Karpas-422 (cell line): ENCODE measurements around the gene P2RY2. TPM values are rescaled to one million over a fixed set of nuclear protein-coding genes. Genes with fewer than 3 reads are reported as not detected.

ENCODE experiments used
- DNase-seq: peaks from one replicate; pipeline ENCODE4 v3.0.0-alpha.2; 2015
- H2AFZ ChIP-seq: fragments of 200-600 bp; sonication (generic); 2 replicates; pipeline ENCODE4 v1.6.1; 2014; ENCODE audit warnings: antibody characterized with exemption, low read length, mixed read lengths
- H3K27ac ChIP-seq: fragments of 200-600 bp; sonication (generic); 2 replicates; pipeline ENCODE4 v1.5.1; 2014; ENCODE audit warnings: mild to moderate bottlenecking, low read length, moderate library complexity
- H3K27me3 ChIP-seq: fragments of 200-600 bp; sonication (generic); 2 replicates; pipeline ENCODE4 v1.6.1; 2014; ENCODE audit warnings: low read length, mixed read lengths
- H3K36me3 ChIP-seq: fragments of 200-600 bp; sonication (generic); 2 replicates; pipeline ENCODE4 v1.6.1; 2014; ENCODE audit warnings: low read length, mixed read lengths; ENCODE audit not compliant: insufficient read depth
- H3K4me1 ChIP-seq: fragments of 200-600 bp; sonication (generic); 2 replicates; pipeline ENCODE4 v1.6.1; 2014; ENCODE audit warnings: mild to moderate bottlenecking, low read length, mixed read lengths
- H3K4me2 ChIP-seq: fragments of 200-600 bp; sonication (generic); 2 replicates; pipeline ENCODE4 v1.6.1; 2014; ENCODE audit warnings: low read length, low read depth, mild to moderate bottlenecking; ENCODE audit not compliant: poor library complexity, severe bottlenecking
- H3K4me3 ChIP-seq: fragments of 200-600 bp; sonication (generic); 2 replicates; pipeline ENCODE4 v1.5.1; 2014; ENCODE audit warnings: mild to moderate bottlenecking, antibody characterized with exemption, low read length, mixed read lengths
- H3K79me2 ChIP-seq: fragments of 200-600 bp; sonication (generic); 2 replicates; pipeline ENCODE4 v1.6.1; 2014; ENCODE audit warnings: mild to moderate bottlenecking, low read length, mixed read lengths
- H3K9ac ChIP-seq: fragments of 200-600 bp; sonication (generic); 2 replicates; pipeline ENCODE4 v1.6.0; 2014; ENCODE audit warnings: low read length
- H3K9me2 ChIP-seq: fragments of 200-600 bp; sonication (generic), shearing (Covaris generic); replicated peaks from 2 replicates; pipeline ENCODE4 v1.6.0; 2014; ENCODE audit warnings: mild to moderate bottlenecking, low read length, moderate library complexity; ENCODE audit not compliant: insufficient read depth
- H3K9me3 ChIP-seq: fragments of 300-700, 200-600 bp; sonication (generic); 2 replicates; pipeline ENCODE4 v1.6.1; 2014; ENCODE audit warnings: low read length, mixed read lengths
- H4K20me1 ChIP-seq: fragments of 200-600 bp; sonication (generic); 2 replicates; pipeline ENCODE4 v1.6.1; 2014; ENCODE audit warnings: mild to moderate bottlenecking, antibody characterized with exemption, low read length, low read depth; ENCODE audit not compliant: insufficient read depth
- total RNA-seq: library from RNA; depleted of rRNA; stranded (reverse); fragments of >200 nt; shearing (Covaris generic); gene quantifications from 2 replicates; pipeline ENCODE4 v1.2.3, GENCODE V29; 2014; ENCODE audit warnings: low replicate concordance

Gene P2RY2
- total RNA-seq, 1 experiment from 2014 or later = not detected

GRCh38 chr11:73184953-73185671, 33.0 kb upstream of the P2RY2 start:
- no peak overlapping the region for H3K9ac ChIP-seq
- H3K4me2 ChIP-seq = peak overlapping the region; percentile 53
- DNase-seq = peak; percentile 86
- H3K9me3 ChIP-seq = no peaks in the 10 kb centered on the region
- no peaks in the 10 kb centered on the region for H4K20me1 ChIP-seq
- H3K79me2 ChIP-seq = no peaks in the 10 kb centered on the region
- no peaks in the 10 kb centered on the region for H3K36me3 ChIP-seq
- no peaks in the 10 kb centered on the region for H3K27me3 ChIP-seq
- H3K4me3 ChIP-seq = peak overlapping the region; percentile 32; the same call in 1 of the 2 replicates
- peak overlapping the region; percentile 75; the same call in 1 of the 2 replicates for H2AFZ ChIP-seq
- H3K27ac ChIP-seq = no peak overlapping the region
- H3K9me2 ChIP-seq = no peaks in the 10 kb centered on the region
- peaks cover 16% of the 10 kb centered on the region for H3K4me1 ChIP-seq

- Histone ChIP-seq H3K9ac (no peak overlapping the region), H3K4me2 (no peak overlapping the region), H3K27ac (no peak overlapping the region), H3K27me3 (no peaks in the 10 kb centered on the region), H3K4me3 (no peak overlapping the region), H3K36me3 (no peaks in the 10 kb centered on the region), H3K9me2 (no peaks in the 10 kb centered on the region), H3K4me1 (peaks cover 16% of the 10 kb centered on the region), H2AFZ (no peak overlapping the region), H3K79me2 (no peaks in the 10 kb centered on the region), H4K20me1 (no peaks in the 10 kb centered on the region), H3K9me3 (no peaks in the 10 kb centered on the region)
- DNase-seq = no peak
Observed at GRCh38 chr11:73185680-73186293, 32.3 kb upstream of the P2RY2 start.

- Histone ChIP-seq H3K4me3 (no peak overlapping the region), H3K79me2 (no peaks in the 10 kb centered on the region), H2AFZ (no peak overlapping the region), H3K27me3 (no peaks in the 10 kb centered on the region), H3K9ac (no peak overlapping the region), H4K20me1 (no peaks in the 10 kb centered on the region), H3K4me2 (no peak overlapping the region), H3K9me3 (no peaks in the 10 kb centered on the region), H3K27ac (no peak overlapping the region), H3K9me2 (no peaks in the 10 kb centered on the region), H3K36me3 (no peaks in the 10 kb centered on the region), H3K4me1 (peaks cover 16% of the 10 kb centered on the region)
- no peak for DNase-seq
Observed at GRCh38 chr11:73186294-73186850, 31.7 kb upstream of the P2RY2 start.

GRCh38 chr11:73186886-73187285, 31.2 kb upstream of the P2RY2 start:
- H3K27me3 ChIP-seq = no peaks in the 10 kb centered on the region
- H3K9ac ChIP-seq = no peak overlapping the region
- H3K9me3 ChIP-seq = no peaks in the 10 kb centered on the region
- H4K20me1 ChIP-seq = no peaks in the 10 kb centered on the region
- no peak overlapping the region for H3K4me3 ChIP-seq
- H2AFZ ChIP-seq = no peak overlapping the region
- no peak overlapping the region for H3K4me2 ChIP-seq
- peaks cover 16% of the 10 kb centered on the region for H3K4me1 ChIP-seq
- no peaks in the 10 kb centered on the region for H3K79me2 ChIP-seq
- no peaks in the 10 kb centered on the region for H3K36me3 ChIP-seq
- H3K9me2 ChIP-seq = no peaks in the 10 kb centered on the region
- DNase-seq = no peak
- H3K27ac ChIP-seq = no peak overlapping the region

DNA sequence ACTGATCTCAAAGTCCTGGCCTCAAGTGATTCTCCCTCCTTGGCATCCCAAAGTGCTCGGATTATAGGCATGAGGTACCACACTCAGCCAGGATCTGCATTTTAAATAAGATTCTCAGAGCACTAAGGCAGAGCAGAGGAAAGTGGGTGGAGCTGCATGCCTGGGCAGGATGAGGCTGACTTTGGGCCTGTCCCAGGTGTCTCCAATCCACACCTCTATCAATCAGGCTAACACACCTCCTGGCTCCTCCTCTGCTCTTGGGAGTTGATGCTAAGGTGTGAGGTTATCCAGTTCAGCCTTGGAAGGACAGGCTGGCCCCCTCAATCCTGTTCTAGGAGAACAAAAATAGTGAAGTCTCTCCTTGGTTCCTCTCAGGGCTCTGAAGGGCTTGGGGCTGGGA, 30.2 kb upstream of the P2RY2 start:
- no peak overlapping the region for H3K27ac ChIP-seq
- H3K36me3 ChIP-seq = no peaks in the 10 kb centered on the region
- peaks cover 16% of the 10 kb centered on the region for H3K4me1 ChIP-seq
- H3K4me2 ChIP-seq = no peak overlapping the region
- H4K20me1 ChIP-seq = no peaks in the 10 kb centered on the region
- no peak overlapping the region for H3K9ac ChIP-seq
- H3K4me3 ChIP-seq = no peak overlapping the region
- DNase-seq = no peak
- H3K79me2 ChIP-seq = no peaks in the 10 kb centered on the region
- H3K9me2 ChIP-seq = no peaks in the 10 kb centered on the region
- H2AFZ ChIP-seq = no peak overlapping the region
- H3K9me3 ChIP-seq = no peaks in the 10 kb centered on the region
- no peaks in the 10 kb centered on the region for H3K27me3 ChIP-seq

- Histone ChIP-seq H3K9me3 (no peaks in the 10 kb centered on the region), H3K4me1 (peaks cover 16% of the 10 kb centered on the region), H3K4me3 (no peak overlapping the region), H3K27ac (no peak overlapping the region), H3K36me3 (no peaks in the 10 kb centered on the region), H3K9me2 (no peaks in the 10 kb centered on the region), H3K79me2 (no peaks in the 10 kb centered on the region), H2AFZ (no peak overlapping the region), H3K4me2 (no peak overlapping the region), H3K27me3 (no peaks in the 10 kb centered on the region), H4K20me1 (no peaks in the 10 kb centered on the region), H3K9ac (no peak overlapping the region)
- DNase-seq = no peak
Observed at GRCh38 chr11:73188301-73188700, 29.8 kb upstream of the P2RY2 start.

DNA sequence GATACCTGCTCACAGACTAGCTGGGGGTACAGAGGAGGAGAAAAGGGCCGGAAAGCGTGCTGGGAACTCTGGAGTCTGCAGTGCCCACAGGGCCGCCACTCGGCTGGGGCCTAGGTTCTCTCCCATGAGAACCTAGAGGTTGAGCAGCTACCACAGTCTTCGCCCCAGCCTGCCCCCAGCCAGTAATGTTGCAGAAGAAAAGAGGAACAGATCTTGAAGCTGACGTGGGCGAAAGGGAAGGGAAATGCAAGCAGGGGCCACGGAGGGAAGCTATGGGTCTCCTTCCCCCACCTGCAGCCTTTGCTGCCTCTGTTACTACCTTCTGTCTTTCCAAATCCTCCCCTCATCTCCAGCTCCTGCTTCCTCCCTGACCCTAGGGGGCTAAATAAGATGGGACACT, 28.8 kb upstream of the P2RY2 start:
- Histone ChIP-seq H4K20me1 (no peaks in the 10 kb centered on the region), H3K4me1 (peaks cover 16% of the 10 kb centered on the region), H3K27ac (no peak overlapping the region), H2AFZ (peak overlapping the region; percentile 26; the same call in 1 of the 2 replicates), H3K4me3 (no peak overlapping the region; the same call in 1 of the 2 replicates), H3K9me2 (no peaks in the 10 kb centered on the region), H3K4me2 (peak overlapping the region; percentile 27), H3K79me2 (no peaks in the 10 kb centered on the region), H3K9ac (0 out of 2 replicates have a peak overlapping the region, but pooled peaks have one; percentile 22), H3K36me3 (no peaks in the 10 kb centered on the region), H3K9me3 (no peaks in the 10 kb centered on the region), H3K27me3 (no peaks in the 10 kb centered on the region)
- DNase-seq = peak; percentile 79
